HG03175 (cell line): Measurements from ENCODE around the gene LMCD1.

ENCODE experiments used
- ATAC-seq: cut with Tn5 transposase; IDR thresholded peaks from one replicate; pipeline ENCODE4 v1.9.1; 2021; ENCODE audit warnings: mild to moderate bottlenecking, moderate library complexity; ENCODE audit not compliant: unreplicated experiment

Gene LMCD1

DNA sequence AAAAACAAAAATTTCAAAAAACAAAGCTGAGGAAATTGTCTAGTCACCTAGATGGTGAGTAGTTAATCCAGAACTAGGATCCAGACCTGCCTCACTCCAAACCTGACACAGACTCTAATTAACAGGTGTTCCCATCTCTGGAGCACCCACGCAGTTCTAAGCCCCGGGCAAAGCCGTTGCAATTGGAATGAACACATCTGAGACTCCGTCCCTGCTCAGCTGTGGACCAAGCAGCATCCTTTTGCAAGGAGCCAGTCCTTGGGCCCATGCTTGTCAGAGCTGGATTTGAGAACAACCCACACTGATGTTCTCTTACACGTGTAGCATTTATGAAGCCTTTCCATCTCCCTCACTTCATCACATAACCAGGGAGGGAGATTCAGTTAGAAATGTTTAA, 54.8 kb downstream of the LMCD1 start:
- no peak for ATAC-seq

DNA sequence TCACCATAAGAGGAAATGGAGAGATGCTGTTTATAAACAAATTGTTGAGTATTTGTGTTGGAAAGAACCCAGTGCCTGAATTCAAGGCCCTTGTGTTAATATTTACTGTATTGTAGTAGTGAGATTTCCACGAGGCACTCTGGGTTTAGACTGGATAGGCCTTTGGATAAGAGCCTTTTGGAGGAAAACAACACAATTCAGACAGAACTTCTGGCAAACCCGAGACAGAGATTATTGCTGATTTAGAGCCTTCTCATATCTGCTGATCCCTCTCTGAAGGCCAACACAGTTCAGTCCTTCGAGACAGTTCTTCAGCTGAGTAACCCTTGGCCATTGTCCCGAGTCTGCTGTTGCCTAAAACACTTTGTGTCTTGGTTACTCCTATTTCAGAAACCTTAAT, 55.7 kb downstream of the LMCD1 start:
- ATAC-seq, result no peak

DNA sequence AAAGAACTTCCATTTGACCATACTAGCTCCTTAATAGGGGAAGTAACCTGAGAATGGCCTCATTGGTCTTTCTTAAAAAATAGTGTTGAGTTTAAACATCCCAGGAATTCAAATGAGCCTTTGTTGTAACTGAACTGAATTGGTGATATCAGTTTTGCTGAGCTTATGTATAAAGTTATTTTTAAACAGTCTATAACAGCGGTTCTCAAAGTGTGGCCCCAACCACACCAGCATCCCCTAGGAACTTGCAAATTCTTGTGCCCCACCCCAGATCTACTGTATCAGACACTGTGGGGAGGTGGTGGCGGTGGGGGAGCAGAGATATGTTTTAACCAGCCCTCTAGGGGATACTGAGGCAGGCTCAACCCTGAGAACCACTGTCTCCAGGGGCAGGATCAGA, 57.0 kb downstream of the LMCD1 start:
- no peak for ATAC-seq

DNA sequence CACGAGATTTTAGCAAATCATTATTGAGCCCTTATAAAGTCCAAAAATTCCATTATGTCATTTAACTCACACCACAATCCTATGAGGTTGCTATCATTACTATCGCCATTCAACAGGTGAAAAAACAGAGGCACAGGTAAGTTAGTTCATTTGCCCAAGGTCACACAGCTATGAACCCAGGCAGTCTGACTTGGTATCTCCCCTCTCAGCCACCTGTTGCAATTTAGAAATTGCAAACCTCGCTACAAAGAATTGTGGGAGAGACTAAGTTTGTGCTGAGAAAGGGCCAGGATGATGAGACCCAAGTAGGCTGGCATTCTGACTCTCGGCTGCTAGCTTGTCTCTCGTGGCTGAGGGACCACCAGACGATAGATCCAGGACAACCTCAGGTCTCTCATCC, 57.7 kb downstream of the LMCD1 start:
- ATAC-seq, result no peak

DNA sequence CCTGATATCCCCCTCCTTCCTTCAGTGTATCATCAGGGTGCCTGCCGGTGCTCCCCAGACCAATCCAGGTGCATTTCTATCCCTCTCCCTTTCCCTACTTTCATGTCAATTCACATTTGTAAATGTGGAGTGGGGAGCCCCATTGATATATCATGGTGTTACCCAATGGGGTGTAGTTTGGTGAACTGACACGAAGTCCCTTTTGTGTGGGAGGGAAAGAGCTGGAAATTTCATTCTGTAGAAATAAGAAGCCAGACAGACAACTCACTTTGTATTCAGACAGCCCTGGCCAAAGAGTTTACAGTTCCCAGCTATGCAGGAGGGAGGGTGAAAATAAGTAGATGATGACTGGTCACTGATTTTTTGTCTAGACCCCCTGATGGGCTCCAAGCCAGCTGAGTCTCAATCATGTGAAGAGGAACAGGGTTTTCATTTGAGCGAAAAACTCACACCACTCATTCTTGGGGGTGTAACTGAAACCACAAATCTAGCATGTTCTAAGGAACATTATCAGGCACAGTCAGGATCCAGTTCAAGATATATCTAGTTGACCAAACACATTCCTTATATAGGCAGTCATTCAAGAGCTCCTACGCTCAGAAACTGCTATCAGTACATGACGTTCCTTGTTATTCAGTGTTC, 58.9 kb downstream of the LMCD1 start:
- no peak for ATAC-seq

DNA sequence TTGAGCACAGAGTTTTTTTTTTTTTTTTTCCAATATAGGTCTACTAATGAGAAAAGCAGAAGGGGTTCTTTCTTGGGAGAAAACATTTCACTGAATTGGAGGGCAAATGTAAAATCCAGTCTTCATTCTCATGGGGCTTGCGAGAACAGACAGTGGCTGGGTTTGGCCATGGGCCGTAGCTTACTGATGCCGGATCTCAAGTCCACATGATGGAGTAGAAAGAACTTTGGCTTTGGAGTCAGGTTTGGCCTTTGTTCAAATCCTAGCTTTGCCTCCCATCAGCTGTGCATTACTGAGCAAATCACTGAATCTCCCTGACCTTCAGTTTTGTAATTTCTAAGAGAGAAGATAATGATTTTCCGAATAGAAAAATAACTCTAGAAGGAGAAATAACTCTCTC, 59.7 kb downstream of the LMCD1 start:
- no peak for ATAC-seq

DNA sequence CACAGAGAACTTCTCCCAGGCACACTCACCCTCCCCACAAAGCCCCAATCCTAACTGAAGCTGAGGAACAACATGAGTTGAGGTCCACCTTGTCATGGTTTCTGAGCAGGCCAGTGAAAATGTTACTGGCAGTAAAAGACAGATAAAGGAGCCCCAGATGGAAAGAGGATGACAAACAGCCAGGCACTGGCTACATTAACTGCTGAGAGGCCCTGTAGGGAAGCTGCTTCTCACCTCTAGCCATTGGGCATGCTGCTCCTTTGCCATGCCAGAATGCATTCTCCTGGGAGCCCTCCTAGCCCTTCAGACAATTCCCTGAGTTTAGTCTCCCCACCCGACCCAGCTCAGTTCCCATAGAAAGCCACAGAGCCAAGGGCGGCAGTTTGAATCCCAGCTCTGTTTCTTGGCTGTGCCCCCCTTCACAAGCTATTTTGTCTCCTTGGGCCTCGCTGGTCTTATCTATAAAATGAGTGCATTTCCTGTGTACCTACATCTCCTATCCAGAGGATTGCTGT, 60.5 kb downstream of the LMCD1 start:
- no peak for ATAC-seq

DNA sequence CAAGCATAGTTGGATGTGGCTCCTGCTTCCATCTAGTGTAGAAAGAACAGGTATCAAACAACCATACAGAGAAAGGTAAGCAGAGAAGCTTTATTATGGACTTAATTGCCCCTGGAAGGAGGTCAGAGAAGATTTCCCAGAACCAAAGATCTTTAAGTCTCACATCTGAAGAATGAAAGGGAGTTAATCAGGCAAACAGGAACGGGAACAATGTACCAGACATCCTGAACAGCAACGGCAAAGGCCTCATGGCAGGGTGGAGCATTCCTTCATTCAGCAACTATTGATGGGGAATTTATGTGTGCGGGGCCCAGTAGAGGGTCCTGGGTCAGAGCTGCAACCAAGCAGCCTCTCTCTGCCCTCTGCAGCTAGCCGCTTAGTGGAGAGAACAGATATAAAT, 61.5 kb downstream of the LMCD1 start:
- ATAC-seq, result no peak

DNA sequence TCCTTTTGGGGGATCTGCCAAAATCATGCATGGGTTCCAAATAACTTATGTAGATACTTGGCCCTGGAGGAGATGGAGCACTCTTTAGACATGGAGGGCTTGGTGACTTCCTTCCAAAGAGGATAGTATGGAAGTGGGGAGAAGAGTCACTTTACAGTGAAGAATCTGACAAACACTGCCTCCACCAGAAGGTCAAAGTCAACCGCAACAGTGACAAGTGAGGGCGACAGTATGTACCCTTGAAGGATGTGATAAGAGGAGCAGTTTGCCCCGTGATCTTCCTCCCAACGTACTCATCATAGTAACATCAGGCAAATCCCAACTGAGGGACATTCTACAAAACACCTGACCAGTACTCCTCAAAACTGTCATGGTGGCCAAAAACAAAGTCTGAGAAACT, 62.0 kb downstream of the LMCD1 start:
- ATAC-seq, result no peak

DNA sequence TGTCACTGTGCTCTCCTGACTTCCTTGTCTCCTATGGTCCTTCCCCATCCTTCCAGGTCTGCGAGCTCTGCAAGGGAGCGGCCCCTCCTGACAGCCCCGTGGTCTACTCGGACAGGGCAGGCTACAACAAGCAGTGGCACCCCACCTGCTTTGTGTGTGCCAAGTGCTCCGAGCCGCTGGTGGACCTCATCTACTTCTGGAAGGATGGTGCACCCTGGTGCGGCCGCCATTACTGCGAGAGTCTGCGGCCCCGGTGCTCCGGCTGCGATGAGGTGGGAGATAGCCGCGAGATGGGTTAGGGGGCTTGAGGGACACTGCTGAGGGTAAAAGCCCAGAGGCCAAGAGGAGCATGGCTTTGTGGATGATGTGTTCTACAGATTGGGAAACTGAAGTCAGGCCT, 63.8 kb downstream of the LMCD1 start:
- ATAC-seq, result no peak

DNA sequence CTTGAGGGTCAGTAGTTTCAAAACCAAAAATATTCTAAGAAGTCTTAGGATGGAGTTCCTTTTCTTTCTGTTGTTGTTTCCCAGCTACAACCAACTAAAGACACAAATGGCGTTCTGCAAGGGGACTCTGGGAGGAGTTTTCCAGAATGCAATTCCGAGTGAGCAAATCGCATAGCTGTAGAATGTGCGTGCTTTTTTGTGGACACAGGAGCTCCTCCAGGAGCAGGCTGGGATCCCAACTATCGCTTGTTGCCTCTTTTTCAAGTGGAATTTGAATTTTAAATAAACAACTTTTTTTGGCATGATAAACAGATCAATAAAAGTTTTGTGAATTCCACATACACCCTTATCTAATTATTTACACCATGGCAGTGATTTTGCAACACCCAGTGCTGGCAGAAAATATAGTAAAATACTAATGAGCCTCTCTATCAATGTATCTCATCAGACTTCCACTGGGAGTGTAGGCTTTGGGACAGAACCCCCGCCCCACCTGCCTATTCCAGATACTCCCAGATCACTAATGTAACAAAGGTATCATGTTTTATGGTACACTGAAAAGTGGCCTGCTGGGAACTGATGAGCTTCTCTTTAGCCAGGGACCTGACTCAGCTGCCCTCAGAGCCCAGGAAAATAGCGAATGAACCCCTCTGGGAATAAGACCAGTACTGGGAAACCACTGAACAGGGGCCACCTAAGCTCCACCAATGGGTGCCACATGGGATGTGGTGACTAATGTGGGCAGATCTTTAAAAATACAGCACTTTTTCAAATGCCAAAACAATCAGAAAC, 66.4 kb downstream of the LMCD1 start:
- no peak for ATAC-seq

DNA sequence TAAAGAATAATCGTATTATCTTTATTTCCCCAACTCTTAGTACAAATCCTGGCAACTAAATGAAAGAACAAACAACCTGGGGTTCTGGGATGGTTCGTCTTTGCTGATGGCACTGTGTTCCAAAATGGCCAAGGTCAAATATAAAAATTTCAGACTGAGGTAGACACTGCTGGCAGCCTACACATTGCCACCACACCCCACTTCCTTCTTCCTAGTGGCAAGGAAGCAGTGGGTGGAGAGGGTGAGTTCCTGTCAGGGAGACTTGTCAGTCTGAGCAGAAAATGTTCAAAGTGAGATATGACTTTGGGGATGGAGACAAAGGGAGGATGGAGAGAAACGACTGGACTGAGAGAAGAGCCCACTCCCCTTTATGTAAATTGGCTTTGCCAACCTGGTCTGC, 69.6 kb downstream of the LMCD1 start:
- ATAC-seq, result no peak

DNA sequence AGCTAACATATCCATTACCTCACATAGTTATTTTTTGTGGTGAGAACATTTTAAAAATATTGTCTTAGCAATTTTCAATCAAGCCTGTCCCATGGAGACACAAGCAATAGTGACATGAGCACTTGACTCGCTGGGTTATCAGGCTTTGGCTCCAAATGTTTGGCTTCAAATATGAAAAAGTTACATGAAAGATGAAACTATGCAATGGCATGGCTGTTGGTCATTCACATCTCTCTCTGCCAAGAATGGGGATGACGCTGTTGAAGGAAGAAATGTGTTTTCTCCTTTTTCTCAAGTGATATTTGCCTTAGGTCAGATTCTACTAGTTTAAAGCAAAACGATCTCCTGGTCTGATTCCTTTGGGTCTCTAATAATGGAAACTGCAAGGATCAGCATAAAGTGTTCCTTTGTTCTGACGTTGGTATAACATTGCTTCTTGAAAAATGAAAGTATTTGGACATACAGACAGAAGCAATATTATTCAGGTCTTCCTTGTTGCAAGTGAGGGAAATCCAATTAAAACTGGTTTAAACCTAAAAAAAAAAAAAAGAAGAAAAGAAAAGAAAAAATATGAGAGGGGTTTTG, 71.8 kb downstream of the LMCD1 start:
- no peak for ATAC-seq

DNA sequence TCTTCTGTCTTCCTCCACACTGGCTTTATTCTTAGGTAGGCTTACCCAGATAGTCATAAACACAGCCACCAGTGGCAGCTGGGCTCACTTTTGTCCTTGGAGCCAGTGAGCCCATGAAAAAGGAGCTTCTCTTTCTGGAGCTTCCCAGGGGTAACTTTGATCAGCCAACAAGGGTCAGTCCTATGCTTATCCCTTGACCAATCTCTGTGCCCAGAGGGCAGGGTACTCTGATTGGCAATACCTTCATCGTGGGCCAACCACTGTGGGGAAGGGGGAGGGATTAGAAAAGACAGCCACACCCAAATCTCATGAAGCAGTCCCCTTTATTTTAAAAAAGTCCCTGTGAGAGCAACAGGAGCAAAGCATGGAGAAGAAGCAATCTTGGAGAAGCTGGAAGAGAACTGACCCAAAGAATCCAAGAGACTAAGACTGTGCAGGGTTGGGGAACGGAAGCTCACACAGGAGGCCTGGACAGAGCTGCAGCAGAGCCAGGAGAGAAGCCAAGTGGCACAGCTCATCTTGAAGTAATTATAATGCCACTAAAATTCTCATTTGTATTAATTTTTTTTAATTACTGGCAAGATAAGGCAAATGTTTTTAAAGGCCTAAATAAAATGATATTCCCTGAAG, 72.5 kb downstream of the LMCD1 start:
- no peak for ATAC-seq

DNA sequence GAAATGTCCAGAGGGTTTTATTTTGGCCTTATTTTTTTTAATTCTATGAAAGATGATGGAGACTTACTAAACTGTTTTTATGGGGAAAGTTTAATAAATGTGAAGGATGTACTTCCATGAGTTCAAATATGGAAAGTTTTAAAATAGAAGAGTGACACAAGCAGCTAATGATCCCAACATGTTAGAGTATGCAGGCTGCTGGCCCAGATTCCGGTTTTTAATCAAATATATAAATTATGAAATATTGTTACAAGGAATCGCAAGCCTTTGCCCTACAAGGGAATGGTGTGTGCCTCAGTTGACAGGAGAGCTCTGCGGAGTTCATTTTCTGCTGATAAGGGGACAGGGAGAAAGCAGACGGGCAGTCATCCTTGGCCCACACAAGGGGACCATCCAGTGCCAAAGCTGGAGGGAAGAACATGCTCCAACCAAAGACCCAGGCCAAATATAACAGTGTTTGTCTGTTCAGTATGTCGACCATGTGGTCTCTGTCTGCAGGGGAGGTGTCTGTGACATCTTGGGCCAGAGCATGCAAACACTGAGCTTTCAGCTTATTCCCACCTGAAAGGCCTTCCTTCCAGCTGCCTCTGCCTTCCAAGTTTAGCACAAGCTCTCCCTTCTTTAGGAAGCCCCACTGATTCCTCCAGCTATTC, 73.2 kb downstream of the LMCD1 start:
- no peak for ATAC-seq

DNA sequence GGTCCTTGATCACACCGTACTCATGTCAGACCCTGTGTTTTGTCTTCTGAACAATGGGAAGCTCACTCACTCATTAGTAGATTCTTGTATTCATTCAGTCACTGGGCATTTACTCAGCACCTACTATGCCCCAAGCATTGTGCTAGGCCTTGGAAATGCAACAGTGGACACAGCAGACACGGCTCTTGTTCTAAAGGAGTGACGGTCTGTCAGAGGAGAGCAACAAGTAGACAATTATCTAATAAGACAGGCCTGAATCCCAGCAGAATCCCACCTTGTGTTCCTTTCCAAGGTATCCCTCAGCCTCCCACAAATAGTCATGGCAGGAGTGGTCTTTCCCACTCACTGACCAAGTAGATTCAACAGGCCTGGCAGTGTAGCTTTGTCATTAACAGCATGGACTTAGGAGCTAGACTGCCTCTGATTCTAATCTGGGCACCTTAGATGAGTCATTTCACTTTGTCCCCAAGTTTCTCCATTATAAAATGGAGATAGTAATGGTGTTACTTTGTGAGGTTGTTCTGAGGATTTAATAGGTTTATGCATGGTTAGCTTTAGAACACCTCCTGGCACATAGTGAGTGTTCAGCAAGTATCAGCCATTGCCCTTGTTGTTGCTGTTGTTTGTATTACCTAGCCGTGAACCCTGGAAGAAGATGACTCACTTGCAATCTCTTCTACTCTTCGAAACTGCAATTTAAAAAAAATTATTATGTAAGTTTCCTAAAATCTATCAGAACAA, 73.9 kb downstream of the LMCD1 start:
- ATAC-seq, result no peak

DNA sequence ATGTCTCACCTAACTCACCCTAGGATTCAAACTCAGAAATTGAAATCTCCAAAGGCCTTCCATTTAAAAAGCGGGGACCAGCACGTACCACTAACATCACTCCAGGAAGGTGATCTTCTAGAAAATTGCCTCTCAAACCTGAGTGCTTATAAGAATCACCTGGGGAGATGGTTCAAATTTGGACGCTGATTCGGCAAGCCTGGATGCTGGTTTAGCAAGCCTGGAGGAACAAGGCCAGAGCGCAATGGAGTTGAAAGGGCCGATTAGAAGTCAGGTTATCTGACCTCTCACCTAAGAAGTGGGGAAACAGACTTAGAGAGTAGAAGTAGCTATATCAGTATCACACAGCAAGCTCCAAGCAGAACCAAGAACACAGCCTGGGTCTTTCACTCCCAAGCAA, 74.8 kb downstream of the LMCD1 start:
- ATAC-seq, result no peak

DNA sequence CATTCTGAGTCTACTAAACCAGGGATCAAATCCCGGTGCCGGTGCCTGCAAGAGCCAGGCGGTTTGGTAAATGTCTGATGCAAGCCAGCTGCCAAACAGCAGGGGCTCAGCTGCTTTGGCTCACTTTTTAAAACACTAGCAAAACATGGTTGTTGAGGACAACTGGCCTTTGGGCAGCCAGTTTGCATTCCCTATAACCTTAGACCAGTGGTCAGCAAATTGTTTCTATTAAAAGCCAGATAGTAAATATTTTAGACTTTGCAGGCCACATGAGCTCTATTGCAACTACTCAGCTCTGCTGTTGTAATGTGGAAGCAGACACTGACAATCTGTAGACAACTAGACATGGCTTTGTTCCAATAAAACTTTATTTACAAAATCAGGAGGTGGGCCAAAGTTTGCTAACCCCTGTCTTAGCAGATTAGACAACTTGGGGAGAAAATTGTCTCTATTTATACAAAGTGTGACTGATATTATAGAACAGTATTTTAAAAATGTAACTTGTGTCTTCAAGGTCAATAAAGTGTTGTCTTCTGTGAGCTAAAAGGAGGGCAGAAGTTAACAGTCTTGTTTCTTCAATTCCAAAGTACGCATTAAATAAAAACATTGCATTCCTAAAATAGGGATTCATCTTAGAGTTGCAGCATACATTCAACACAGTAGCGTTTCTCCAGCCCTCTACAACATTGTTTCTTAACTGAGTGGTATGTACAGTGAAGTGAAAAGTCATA, 75.4 kb downstream of the LMCD1 start:
- no peak for ATAC-seq

DNA sequence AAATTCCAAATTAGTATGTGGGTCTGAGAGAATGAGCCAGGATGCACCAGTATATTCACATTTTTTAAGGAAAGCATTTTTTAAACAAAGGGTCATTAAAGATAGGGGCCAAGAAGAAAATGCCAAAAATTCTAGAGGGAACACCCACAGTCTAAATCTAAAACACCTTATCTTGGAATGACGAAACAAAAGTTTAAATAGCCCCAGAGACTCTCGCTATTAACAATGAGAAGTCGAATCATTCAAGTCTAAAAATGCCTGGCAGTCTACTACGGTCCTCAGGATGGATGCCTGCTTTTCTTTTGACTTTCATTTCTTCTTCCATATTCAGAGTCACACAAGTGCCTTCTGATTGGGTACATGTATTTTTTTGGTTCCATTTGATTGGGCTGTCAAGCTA, 76.7 kb downstream of the LMCD1 start:
- no peak for ATAC-seq

DNA sequence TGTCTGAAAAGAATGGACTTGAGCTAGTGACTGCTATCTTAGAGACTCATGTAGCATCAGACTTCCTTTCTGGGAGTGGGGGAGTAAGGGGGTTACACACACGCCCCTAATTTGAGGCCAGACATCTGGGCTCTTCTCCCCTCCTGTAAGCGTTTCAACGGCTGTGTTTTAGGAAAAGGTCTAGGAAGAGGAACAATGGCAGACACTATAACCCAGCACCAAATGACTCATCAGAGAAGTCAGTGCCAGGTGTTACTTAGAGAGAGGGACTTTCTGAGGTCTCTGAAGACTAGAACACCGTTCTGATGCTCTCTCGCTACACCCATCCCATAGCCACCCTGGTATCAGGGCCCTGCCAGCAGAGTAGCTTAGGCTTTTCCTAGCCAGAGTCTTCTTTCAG, 77.5 kb downstream of the LMCD1 start:
- ATAC-seq, result peak; percentile 95
